H1 (cell line): ENCODE results near the gene HOXA6. TPM values are rescaled to one million over a fixed set of nuclear protein-coding genes. Genes with fewer than 3 reads are reported as not detected.

Experiments used
- CTCF ChIA-PET: fragments of 300-600 bp; sonication (Branson Sonifier 250); formaldehyde crosslinking; loops from one replicate; lab custom pipeline; 2021; ENCODE audit not compliant: partially characterized antibody; lab: Charles Lee
- POLR2A ChIA-PET: fragments of 300-600 bp; sonication (Branson Sonifier 250); formaldehyde crosslinking; loops from one replicate; lab custom pipeline; 2021; ENCODE audit warnings: inconsistent platforms; ENCODE audit not compliant: partially characterized antibody; lab: Charles Lee
- DNase-seq, 2 experiments: peaks; one replicate each; pipeline versions ENCODE4 v3.0.0 to v3.0.0-alpha.2; 2010 to 2022; ENCODE audit warnings: low spot score in 2 of 2, low read depth in 1 of 2, mixed read lengths in 1 of 2
- FAIRE-seq: peaks from 2 replicates; lab custom pipeline; 2011; peaks lifted over from hg19 to GRCh38; lab: Jason Lieb, UNC
- H2AFZ ChIP-seq: 2 replicates; pipeline ENCODE4 v1.8.1; 2012; ENCODE audit warnings: low read length, inconsistent platforms
- H2AK5ac ChIP-seq: 2 replicates; pipeline ENCODE4 v1.6.1; 2013; ENCODE audit warnings: low read depth, low read length
- H2BK120ac ChIP-seq: replicated peaks from 2 replicates; pipeline ENCODE3; 2013; ENCODE audit warnings: low read depth, low read length, inconsistent platforms
- H2BK12ac ChIP-seq: 2 replicates; pipeline ENCODE4 v1.6.1; 2013; ENCODE audit warnings: low read depth, low read length
- H2BK15ac ChIP-seq: 2 replicates; pipeline ENCODE4 v1.6.1; 2013; ENCODE audit warnings: low read length
- H2BK20ac ChIP-seq: 2 replicates; pipeline ENCODE4 v1.6.1; 2013; ENCODE audit warnings: low read length
- H2BK5ac ChIP-seq: 2 replicates; pipeline ENCODE4 v1.6.1; 2013; ENCODE audit warnings: low read depth, low read length
- H3K14ac ChIP-seq: 2 replicates; pipeline ENCODE4 v1.6.1; 2013; ENCODE audit warnings: inconsistent platforms; ENCODE audit not compliant: insufficient read length
- H3K18ac ChIP-seq: 2 replicates; pipeline ENCODE4 v1.6.1; 2013; ENCODE audit warnings: low read length; ENCODE audit errors: extremely low read depth
- H3K23ac ChIP-seq: 2 replicates; pipeline ENCODE4 v1.6.1; 2013; ENCODE audit warnings: inconsistent platforms; ENCODE audit not compliant: insufficient read length
- H3K23me2 ChIP-seq: 2 replicates; pipeline ENCODE4 v1.6.1; 2013; ENCODE audit warnings: low read depth, low read length
- H3K27ac ChIP-seq: 2 replicates; pipeline ENCODE4 v1.6.1; 2011; ENCODE audit warnings: low read depth, low read length, inconsistent platforms
- H3K27me3 ChIP-seq, 4 experiments: replicated peaks in 1 of 4; 1 replicate in 1 of 4; 2 replicates in 3 of 4; pipeline versions ENCODE4 v1.6.1 to v1.8.1; 2011 to 2013; ENCODE audit warnings: low read length in 3 of 4, mild to moderate bottlenecking in 3 of 4, inconsistent platforms in 2 of 4, mixed read lengths in 2 of 4, moderate library complexity in 1 of 4; ENCODE audit not compliant: control insufficient read depth in 3 of 4, insufficient read depth in 3 of 4; ENCODE audit errors: extremely low read depth in 1 of 4
- H3K36me3 ChIP-seq, 4 experiments: 2 replicates each; pipeline versions ENCODE4 v1.6.1 to v1.8.1; 2011 to 2013; ENCODE audit warnings: mild to moderate bottlenecking in 4 of 4, low read length in 3 of 4, moderate library complexity in 2 of 4, control low read depth in 1 of 4, inconsistent platforms in 1 of 4; ENCODE audit not compliant: insufficient read depth in 4 of 4, control insufficient read depth in 2 of 4
- H3K4ac ChIP-seq: replicated peaks from 2 replicates; pipeline ENCODE3; 2013; ENCODE audit warnings: low read length, low read depth, mixed read lengths, inconsistent platforms; ENCODE audit not compliant: insufficient read length
- H3K4me1 ChIP-seq, 4 experiments: replicated peaks in 1 of 4; 1 replicate in 1 of 4; 2 replicates in 3 of 4; pipeline versions ENCODE4 v1.6.1 to v1.8.1; 2011 to 2013; ENCODE audit warnings: low read length in 3 of 4, inconsistent platforms in 2 of 4, mixed read lengths in 1 of 4; ENCODE audit not compliant: insufficient read depth in 4 of 4, control insufficient read depth in 3 of 4
- H3K4me2 ChIP-seq, 2 experiments: 2 replicates each; pipeline versions ENCODE4 v1.6.1 to v1.8.1; 2011 to 2013; ENCODE audit warnings: low read depth in 2 of 2, low read length in 2 of 2, control low read depth in 1 of 2, inconsistent platforms in 1 of 2, mild to moderate bottlenecking in 1 of 2; ENCODE audit not compliant: insufficient read depth in 1 of 2
- H3K4me3 ChIP-seq, 4 experiments: fragments of 200-600, 300-600 bp in 1 of 4; sonication (generic), shearing (Covaris generic), sonication (Bioruptor Twin) in 1 of 4; 2 replicates each; pipeline versions ENCODE4 v1.5.1 to v1.8.1; 2011 to 2016; ENCODE audit warnings: low read length in 4 of 4, low read depth in 3 of 4, control low read depth in 2 of 4, inconsistent platforms in 2 of 4, mild to moderate bottlenecking in 2 of 4, mixed read lengths in 1 of 4, moderate library complexity in 1 of 4; ENCODE audit not compliant: insufficient read depth in 2 of 4; ENCODE audit errors: extremely low read depth in 1 of 4
- H3K56ac ChIP-seq: replicated peaks from 2 replicates; pipeline ENCODE3; 2013; ENCODE audit warnings: low read depth, mild to moderate bottlenecking, mixed read lengths, low read length, inconsistent platforms; ENCODE audit not compliant: insufficient read length
- H3K79me1 ChIP-seq: 2 replicates; pipeline ENCODE4 v1.6.1; 2013; ENCODE audit warnings: low read depth, low read length, control low read depth
- H3K79me2 ChIP-seq, 2 experiments: 2 replicates each; pipeline versions ENCODE4 v1.6.1 to v1.8.1; 2012 to 2013; ENCODE audit warnings: low read length in 2 of 2, mild to moderate bottlenecking in 2 of 2, inconsistent platforms in 1 of 2; ENCODE audit not compliant: insufficient read depth in 2 of 2, control insufficient read depth in 1 of 2
- H3K9ac ChIP-seq, 4 experiments: replicated peaks in 1 of 4; 1 replicate in 1 of 4; 2 replicates in 3 of 4; pipeline versions ENCODE4 v1.6.1 to v1.8.1; 2011 to 2013; ENCODE audit warnings: low read depth in 3 of 4, low read length in 3 of 4, control low read depth in 2 of 4, mild to moderate bottlenecking in 2 of 4, moderate library complexity in 2 of 4, inconsistent platforms in 1 of 4; ENCODE audit errors: extremely low read depth in 1 of 4
- H3K9me3 ChIP-seq, 2 experiments: 2 replicates each; pipeline versions ENCODE4 v1.6.1 to v1.8.1; 2012 to 2013; ENCODE audit warnings: mild to moderate bottlenecking in 2 of 2, moderate library complexity in 2 of 2, control low read depth in 1 of 2, inconsistent platforms in 1 of 2, low read depth in 1 of 2, low read length in 1 of 2, mixed read lengths in 1 of 2; ENCODE audit not compliant: insufficient read depth in 2 of 2
- H4K20me1 ChIP-seq, 2 experiments: replicated peaks in 1 of 2; 2 replicates each; pipeline versions ENCODE3 to v1.8.1; 2011 to 2013; ENCODE audit warnings: inconsistent platforms in 2 of 2, low read length in 2 of 2, mild to moderate bottlenecking in 1 of 2; ENCODE audit not compliant: insufficient read depth in 2 of 2, control insufficient read depth in 1 of 2
- H4K5ac ChIP-seq: 2 replicates; pipeline ENCODE4 v1.6.1; 2013; ENCODE audit warnings: low read length, low read depth, mixed read lengths, inconsistent platforms; ENCODE audit not compliant: insufficient read length
- H4K8ac ChIP-seq: 2 replicates; pipeline ENCODE4 v1.8.0; 2013; ENCODE audit warnings: mild to moderate bottlenecking, moderate library complexity, low read length, inconsistent platforms; ENCODE audit not compliant: insufficient read depth; ENCODE audit errors: extremely low read depth
- H4K91ac ChIP-seq: replicated peaks from 2 replicates; pipeline ENCODE3; 2013; ENCODE audit warnings: low read length, mixed read lengths, inconsistent platforms; ENCODE audit not compliant: insufficient read length
- CBX8 ChIP-seq: fragments of 300-800, 300-1000 bp; sonication (generic); IDR thresholded peaks from 2 replicates; pipeline ENCODE4 v1.7.1; 2016; ENCODE audit warnings: low read depth, low read length, borderline replicate concordance
- GTF2F1 ChIP-seq: IDR thresholded peaks from 2 replicates; pipeline ENCODE4 v1.6.1; 2012; ENCODE audit warnings: low read depth, low read length, improper control_type of control experiment, borderline replicate concordance
- RBBP5 ChIP-seq: IDR thresholded peaks from 2 replicates; pipeline ENCODE4 v1.7.1; 2012; ENCODE audit warnings: low read depth, mild to moderate bottlenecking, inconsistent platforms, low read length, moderate library complexity, borderline replicate concordance
- WGBS, 2 experiments: shearing (Covaris generic) in 1 of 2; methylation state at CpG; one replicate each; pipeline versions ENCODE4 v1.1.6 to v1.1.7; 2013 to 2015; ENCODE audit warnings: low lambda C conversion rate in 2 of 2, mixed read lengths in 2 of 2, inconsistent platforms in 1 of 2, low coverage in 1 of 2, missing lambda C conversion rate in 1 of 2; ENCODE audit not compliant: insufficient replicate concordance in 2 of 2, insufficient coverage in 1 of 2, insufficient read length in 1 of 2; ENCODE audit errors: extremely low coverage in 1 of 2, missing lambda C conversion rate in 1 of 2; 5-methylcytosine and 5-hydroxymethylcytosine counted together
- polyA plus RNA-seq, 7 experiments: library from polyadenylated mRNA; depleted of rRNA in 3 of 7; stranded (reverse) in 5 of 7; unstranded in 2 of 7; fragments of >200 nt in 5 of 7; fragments of 200-250 nt in 2 of 7; gene quantifications; 1 replicate in 5 of 7; 2 replicates in 1 of 7; 4 replicates in 1 of 7; pipeline versions ENCODE4 v1.2.1 to v1.2.3, GENCODE V29; 2011 to 2013; ENCODE audit warnings: missing spikeins in 2 of 7, mixed read lengths in 2 of 7
- total RNA-seq: library from RNA; stranded (reverse); fragmentation: NEBNext Ultra II Directional; extraction: Animal tissue kit (Norgen Biotek cat#: 25700); gene quantifications from 2 replicates; pipeline ENCODE4 v1.2.1, GENCODE V29; 2021

The HOXA6 gene
- total and polyA plus RNA-seq, 2 of the 8 experiments (the other 6 are each of a cell fraction or from before 2014, with no cell fraction given): not detected

DNA sequence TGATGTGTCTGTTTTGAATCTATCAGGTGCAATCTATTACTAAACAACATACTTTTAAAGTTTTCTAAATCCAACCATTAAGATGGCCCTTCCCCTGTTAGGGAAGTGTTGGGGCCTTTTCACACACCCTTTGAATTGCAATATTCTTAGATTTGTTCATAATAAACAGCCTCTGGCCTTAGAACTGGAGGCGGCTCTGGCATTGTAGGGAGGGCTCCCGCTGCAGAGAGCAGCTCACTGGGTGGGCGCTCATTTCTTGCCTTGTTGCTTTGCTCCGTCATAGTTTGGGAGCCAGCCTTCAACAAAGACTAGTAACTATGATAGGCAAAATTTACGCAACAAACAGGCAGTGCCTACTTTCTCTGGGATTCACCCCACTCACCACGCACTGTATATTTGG is 30.8 kb upstream of the HOXA6 start:
- Histone ChIP-seq H3K79me1 (no peaks in the 10 kb centered on the region), H3K56ac (no peak overlapping the region), H3K9ac (no peak overlapping the region), H2BK120ac (no peak overlapping the region), H3K4ac (no peak overlapping the region), H2BK12ac (no peak overlapping the region), H2BK20ac (no peak overlapping the region), H4K20me1 (peaks cover 39 to 55% of the 10 kb centered on the region in 2 experiments)
- DNase-seq (peak in 1 of 2 experiments; percentile 33), FAIRE-seq (no peak)
- POLR2A ChIA-PET: no interaction called here
- TF ChIP-seq GTF2F1 (no peak), CBX8 (0 out of 2 replicates have a peak, but pooled peaks have one; percentile 72), RBBP5 (no peak)
- TF ChIP-seq, all 59 proteins: peak for 1
- H3K27me3 ChIP-seq: peaks cover 99 to 100% (median 100%) of the 10 kb centered on the region in 4 experiments
- no peak overlapping the region for H4K8ac ChIP-seq
- no peaks in the 10 kb centered on the region; the same call in 1 of the 2 replicates for H3K23me2 ChIP-seq
- no peak overlapping the region for H4K91ac ChIP-seq
- 24% methylated on average over 6 of the region's 6 CpGs; no CpG with 5 or more reads in 1 of the 2 experiments for WGBS, 2 experiments
- CTCF ChIA-PET: interaction anchor here (0.6 to 2.7 kb wide), 20 partner anchors 9 to 809 kb away, joined by 3 to 26 read pairs (median 6); partner anchors contain the start of gene HOXA13
- H2AK5ac ChIP-seq: no peak overlapping the region
- no peak overlapping the region for H2BK15ac ChIP-seq
- no peak overlapping the region for H2BK5ac ChIP-seq
- H3K4me3 ChIP-seq: no peak overlapping the region
- no peaks in the 10 kb centered on the region for H3K79me2 ChIP-seq
- H3K14ac ChIP-seq: no peak overlapping the region
- no peak overlapping the region for H3K4me2 ChIP-seq
- no peak overlapping the region for H3K18ac ChIP-seq
- peaks cover 2 to 7% (median 4%) of the 10 kb centered on the region in 4 experiments; a peak in 5 of 7 replicates for H3K4me1 ChIP-seq
- no peak overlapping the region for H3K23ac ChIP-seq
- H4K5ac ChIP-seq: no peak overlapping the region
- no peak overlapping the region for H3K27ac ChIP-seq
- H2AFZ ChIP-seq: no peak overlapping the region
- peaks cover 0 to 10% (median 0%) of the 10 kb centered on the region in 4 experiments; a peak in 1 of 8 replicates for H3K36me3 ChIP-seq
- H3K9me3 ChIP-seq: no peaks in the 10 kb centered on the region
